GM18519 (cell line): ENCODE measurements around the gene CLMN.

Experiments
- ATAC-seq: cut with Tn5 transposase; IDR thresholded peaks from one replicate; pipeline ENCODE4 v1.9.1; 2021; ENCODE audit warnings: mild to moderate bottlenecking, moderate library complexity; ENCODE audit not compliant: unreplicated experiment, low FRiP score

The CLMN gene

GRCh38 chr14:95250936-95251335 lies 68.8 kb downstream of the CLMN start:
- no peak for ATAC-seq

- no peak for ATAC-seq
These were observed 69.5 kb downstream of the CLMN start for GRCh38 chr14:95250140-95250769.

GRCh38 chr14:95248432-95248831 lies 71.3 kb downstream of the CLMN start:
- ATAC-seq: no peak

- no peak for ATAC-seq
These were observed 72.8 kb downstream of the CLMN start for GRCh38 chr14:95246870-95247269.

GRCh38 chr14:95245334-95245733 lies 74.4 kb downstream of the CLMN start:
- no peak for ATAC-seq

GRCh38 chr14:95244587-95244986 lies 75.1 kb downstream of the CLMN start:
- ATAC-seq: no peak

GRCh38 chr14:95242870-95243269 lies 76.8 kb downstream of the CLMN start:
- ATAC-seq: no peak

- no peak for ATAC-seq
These were observed 78.6 kb downstream of the CLMN start for GRCh38 chr14:95240859-95241813.

GRCh38 chr14:95238487-95239298 lies 81.0 kb downstream of the CLMN start:
- ATAC-seq: no peak

GRCh38 chr14:95237958-95238340 lies 81.8 kb downstream of the CLMN start:
- no peak for ATAC-seq

GRCh38 chr14:95237121-95237957 lies 82.4 kb downstream of the CLMN start:
- no peak for ATAC-seq

- no peak for ATAC-seq
These were observed 83.5 kb downstream of the CLMN start for GRCh38 chr14:95236221-95236620.

GRCh38 chr14:95235767-95236166 lies 83.9 kb downstream of the CLMN start:
- ATAC-seq: no peak

- no peak for ATAC-seq
These were observed 84.4 kb downstream of the CLMN start for GRCh38 chr14:95235351-95235750.

- ATAC-seq: no peak
These were observed 85.3 kb downstream of the CLMN start for GRCh38 chr14:95234426-95234825.

GRCh38 chr14:95233702-95234241 lies 85.9 kb downstream of the CLMN start:
- peak; percentile 61 for ATAC-seq

- ATAC-seq: no peak
These were observed 86.7 kb downstream of the CLMN start for GRCh38 chr14:95232894-95233584.

GRCh38 chr14:95231966-95232633 lies 87.6 kb downstream of the CLMN start:
- no peak for ATAC-seq

- ATAC-seq: no peak
These were observed 90.0 kb downstream of the CLMN start for GRCh38 chr14:95229749-95230148.
